GM12878 (cell line): ENCODE measurements around the gene DMRT1.

ENCODE experiments used
- BHLHE40 ChIP-seq, 2 experiments: fragments of 450-650 bp in 1 of 2; IDR thresholded peaks; 2 replicates each; pipeline ENCODE4 v1.6.1; 2011 to 2017; ENCODE audit warnings: low read depth in 2 of 2, borderline replicate concordance in 1 of 2, improper control_type of control experiment in 1 of 2, low read length in 1 of 2, mild to moderate bottlenecking in 1 of 2
- CEBPB ChIP-seq, 2 experiments: fragments of 150-350 bp in 1 of 2; IDR thresholded peaks; 2 replicates each; pipeline ENCODE4 v1.6.1; 2012 to 2014; ENCODE audit warnings: low read depth in 2 of 2, low read length in 2 of 2, borderline replicate concordance in 1 of 2, inconsistent platforms in 1 of 2
- ETV6 ChIP-seq, 2 experiments: fragments of 450-650 bp in 1 of 2; IDR thresholded peaks in 1 of 2; conservative IDR thresholded peaks in 1 of 2; 2 replicates each; pipeline ENCODE4 v1.6.1; 2014; ENCODE audit warnings: antibody characterized with exemption in 1 of 2, borderline replicate concordance in 1 of 2, low read depth in 1 of 2, mild to moderate bottlenecking in 1 of 2, moderate library complexity in 1 of 2
- FOXM1 ChIP-seq: IDR thresholded peaks from 2 replicates; pipeline ENCODE4 v1.6.1; 2012; ENCODE audit warnings: low read depth, mild to moderate bottlenecking, inconsistent platforms, low read length, moderate library complexity
- JUNB ChIP-seq: IDR thresholded peaks from 2 replicates; pipeline ENCODE4 v1.6.1; 2016; ENCODE audit warnings: antibody characterized with exemption, mild to moderate bottlenecking
- MTA3 ChIP-seq: IDR thresholded peaks from 2 replicates; pipeline ENCODE4 v1.6.1; 2012; ENCODE audit warnings: low read length, inconsistent platforms, borderline replicate concordance
- YY1 ChIP-seq: IDR thresholded peaks from 2 replicates; pipeline ENCODE4 v1.6.1; 2011; ENCODE audit warnings: low read depth, mild to moderate bottlenecking, low read length
- TF ChIP-seq, protein P1 (sequence below), 3 experiments: IDR thresholded peaks in 2 of 3; conservative IDR thresholded peaks in 1 of 3; 2 replicates each; pipeline ENCODE4 v1.5.1; 2011; ENCODE audit warnings: low read depth in 3 of 3, low read length in 3 of 3, mild to moderate bottlenecking in 3 of 3, control low read depth in 2 of 3, moderate library complexity in 2 of 3, inconsistent platforms in 1 of 3, mixed read lengths in 1 of 3; ENCODE audit not compliant: control insufficient read depth in 2 of 3, insufficient read depth in 1 of 3; ENCODE audit errors: extremely low read depth in 1 of 3
- TF ChIP-seq, protein P2 (sequence below): IDR thresholded peaks from 2 replicates; pipeline ENCODE4 v1.6.1; 2012; ENCODE audit warnings: mild to moderate bottlenecking, low read depth, low read length

DNA sequence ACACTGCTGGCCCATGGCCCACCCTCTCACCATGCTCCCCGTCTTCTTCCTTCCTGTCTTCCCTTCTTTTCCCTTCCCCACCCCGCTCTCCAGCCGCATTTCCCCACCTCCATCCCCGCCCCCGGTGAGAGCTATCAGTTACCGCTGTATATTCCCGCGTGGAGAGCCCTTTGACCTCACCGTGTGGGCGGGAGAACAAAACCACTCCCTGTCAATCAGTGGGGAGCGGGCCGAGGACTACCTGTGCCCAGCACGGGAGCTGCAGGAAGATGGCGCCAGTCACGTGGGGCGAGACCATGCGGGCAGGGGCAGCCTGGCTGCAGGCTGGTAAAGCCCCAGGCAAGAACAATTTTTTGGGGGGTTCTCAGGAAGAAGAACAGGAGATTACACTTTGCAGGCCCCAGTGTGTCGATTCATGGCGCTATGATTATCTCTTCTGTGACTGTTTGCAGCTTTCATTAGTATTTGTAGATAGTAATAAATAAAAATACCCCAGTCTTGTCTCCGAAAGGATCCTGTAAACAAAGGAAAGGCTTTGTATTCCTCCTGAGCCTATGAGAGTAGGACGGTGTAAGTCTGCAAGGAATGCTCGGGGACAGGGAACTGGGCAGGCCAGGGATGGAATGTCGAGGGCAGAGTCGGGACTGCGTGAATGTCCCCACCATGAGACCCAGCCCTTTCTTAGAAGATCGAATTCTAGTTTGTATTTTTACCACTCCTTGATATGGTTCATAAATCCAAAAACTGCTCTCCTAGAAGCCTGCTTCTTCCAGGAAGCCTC lies 14.8 kb upstream of the DMRT1 start:
- no peak for TF ChIP-seq JUNB
- TF ChIP-seq CEBPB (IDR thresholded peaks at IDR 0.05; ENCODE audit: borderline replicate concordance in 1 of 2, low read depth in 2 of 2, low read length in 2 of 2), result no peak
- TF ChIP-seq, protein P1, sequence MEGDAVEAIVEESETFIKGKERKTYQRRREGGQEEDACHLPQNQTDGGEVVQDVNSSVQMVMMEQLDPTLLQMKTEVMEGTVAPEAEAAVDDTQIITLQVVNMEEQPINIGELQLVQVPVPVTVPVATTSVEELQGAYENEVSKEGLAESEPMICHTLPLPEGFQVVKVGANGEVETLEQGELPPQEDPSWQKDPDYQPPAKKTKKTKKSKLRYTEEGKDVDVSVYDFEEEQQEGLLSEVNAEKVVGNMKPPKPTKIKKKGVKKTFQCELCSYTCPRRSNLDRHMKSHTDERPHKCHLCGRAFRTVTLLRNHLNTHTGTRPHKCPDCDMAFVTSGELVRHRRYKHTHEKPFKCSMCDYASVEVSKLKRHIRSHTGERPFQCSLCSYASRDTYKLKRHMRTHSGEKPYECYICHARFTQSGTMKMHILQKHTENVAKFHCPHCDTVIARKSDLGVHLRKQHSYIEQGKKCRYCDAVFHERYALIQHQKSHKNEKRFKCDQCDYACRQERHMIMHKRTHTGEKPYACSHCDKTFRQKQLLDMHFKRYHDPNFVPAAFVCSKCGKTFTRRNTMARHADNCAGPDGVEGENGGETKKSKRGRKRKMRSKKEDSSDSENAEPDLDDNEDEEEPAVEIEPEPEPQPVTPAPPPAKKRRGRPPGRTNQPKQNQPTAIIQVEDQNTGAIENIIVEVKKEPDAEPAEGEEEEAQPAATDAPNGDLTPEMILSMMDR (IDR thresholded peaks at IDR 0.05 in 2 of 3, conservative IDR thresholded peaks at IDR 0.05 in 1 of 3; ENCODE audit: control insufficient read depth in 2 of 3, extremely low read depth in 1 of 3, insufficient read depth in 1 of 3, low read depth in 3 of 3, low read length in 3 of 3), result no peak
- no peak for TF ChIP-seq FOXM1
- no peak for TF ChIP-seq ETV6 (conservative IDR thresholded peaks at IDR 0.05 in 1 of 2, IDR thresholded peaks at IDR 0.05 in 1 of 2; ENCODE audit: borderline replicate concordance in 1 of 2, low read depth in 1 of 2)
- TF ChIP-seq, protein P2, sequence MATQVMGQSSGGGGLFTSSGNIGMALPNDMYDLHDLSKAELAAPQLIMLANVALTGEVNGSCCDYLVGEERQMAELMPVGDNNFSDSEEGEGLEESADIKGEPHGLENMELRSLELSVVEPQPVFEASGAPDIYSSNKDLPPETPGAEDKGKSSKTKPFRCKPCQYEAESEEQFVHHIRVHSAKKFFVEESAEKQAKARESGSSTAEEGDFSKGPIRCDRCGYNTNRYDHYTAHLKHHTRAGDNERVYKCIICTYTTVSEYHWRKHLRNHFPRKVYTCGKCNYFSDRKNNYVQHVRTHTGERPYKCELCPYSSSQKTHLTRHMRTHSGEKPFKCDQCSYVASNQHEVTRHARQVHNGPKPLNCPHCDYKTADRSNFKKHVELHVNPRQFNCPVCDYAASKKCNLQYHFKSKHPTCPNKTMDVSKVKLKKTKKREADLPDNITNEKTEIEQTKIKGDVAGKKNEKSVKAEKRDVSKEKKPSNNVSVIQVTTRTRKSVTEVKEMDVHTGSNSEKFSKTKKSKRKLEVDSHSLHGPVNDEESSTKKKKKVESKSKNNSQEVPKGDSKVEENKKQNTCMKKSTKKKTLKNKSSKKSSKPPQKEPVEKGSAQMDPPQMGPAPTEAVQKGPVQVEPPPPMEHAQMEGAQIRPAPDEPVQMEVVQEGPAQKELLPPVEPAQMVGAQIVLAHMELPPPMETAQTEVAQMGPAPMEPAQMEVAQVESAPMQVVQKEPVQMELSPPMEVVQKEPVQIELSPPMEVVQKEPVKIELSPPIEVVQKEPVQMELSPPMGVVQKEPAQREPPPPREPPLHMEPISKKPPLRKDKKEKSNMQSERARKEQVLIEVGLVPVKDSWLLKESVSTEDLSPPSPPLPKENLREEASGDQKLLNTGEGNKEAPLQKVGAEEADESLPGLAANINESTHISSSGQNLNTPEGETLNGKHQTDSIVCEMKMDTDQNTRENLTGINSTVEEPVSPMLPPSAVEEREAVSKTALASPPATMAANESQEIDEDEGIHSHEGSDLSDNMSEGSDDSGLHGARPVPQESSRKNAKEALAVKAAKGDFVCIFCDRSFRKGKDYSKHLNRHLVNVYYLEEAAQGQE, result no peak
- TF ChIP-seq YY1, result no peak
- TF ChIP-seq MTA3, result no peak
- TF ChIP-seq BHLHE40 (IDR thresholded peaks at IDR 0.05; ENCODE audit: borderline replicate concordance in 1 of 2, low read depth in 2 of 2, low read length in 1 of 2), result no peak
